NCI-H774 (cell line): Measurements from ENCODE around the gene RARRES2.
"Not testable (repeated sequence)": the region's sequence is repeated elsewhere in the genome, so short reads cannot be mapped to it uniquely, and the experiment has no call there.

Experiments
- DNase-seq: peaks from one replicate; lab custom pipeline; 2025; lab: John Stamatoyannopoulos, UW

RARRES2 gene

DNA sequence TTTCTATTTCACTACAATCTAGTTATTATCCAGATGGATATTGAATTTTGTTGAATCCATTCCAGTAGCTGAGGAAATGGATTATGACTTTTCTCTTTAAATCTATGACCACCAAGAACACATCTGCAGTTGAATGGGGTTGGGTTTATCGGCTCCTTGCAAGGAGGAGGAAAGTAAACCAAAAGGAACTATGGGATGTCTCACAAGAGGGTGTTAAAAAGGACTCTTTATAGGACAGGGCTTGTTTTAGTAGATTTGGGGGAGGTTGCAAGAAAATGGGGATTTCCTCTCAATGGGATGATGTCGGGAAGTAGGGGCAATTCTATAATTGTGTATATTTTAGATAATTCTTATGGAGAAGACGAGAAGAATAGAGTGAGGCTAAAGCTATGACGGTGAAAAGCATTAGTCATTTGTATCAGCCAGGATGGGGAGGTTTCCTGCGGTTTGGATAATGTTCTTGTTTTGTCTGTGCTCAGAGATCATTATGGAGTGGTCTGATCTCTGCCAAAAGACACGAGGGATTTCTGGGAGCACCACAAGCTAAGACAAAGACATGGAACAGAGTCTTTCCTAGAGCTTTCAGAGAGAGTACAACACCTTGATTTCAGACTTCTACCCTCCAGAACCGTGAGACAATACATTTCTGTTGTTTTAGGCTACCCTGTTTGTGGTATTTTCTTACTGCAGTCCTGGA lies 23.5 kb downstream of the RARRES2 start:
- DNase-seq, result no peak

DNA sequence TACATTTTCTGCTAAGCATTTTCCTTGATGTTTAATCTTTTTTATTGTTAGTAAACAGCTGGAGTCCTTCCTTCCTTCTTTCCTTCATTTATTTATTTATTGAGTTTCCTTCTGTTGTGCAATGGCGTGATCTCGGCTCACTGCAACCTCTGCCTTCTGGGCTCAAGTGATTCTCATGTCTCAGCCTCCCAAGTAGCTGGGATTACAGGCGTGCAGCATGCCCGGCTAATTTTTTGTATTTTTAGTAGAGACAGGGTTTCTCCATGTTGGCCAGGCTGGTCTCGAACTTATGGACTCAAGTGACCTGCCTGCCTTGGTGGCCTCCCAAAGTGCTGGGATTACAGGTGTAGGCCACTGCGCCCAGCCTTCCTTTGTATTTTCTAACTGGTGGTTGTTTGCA lies 24.4 kb downstream of the RARRES2 start:
- not testable (repeated sequence) for DNase-seq

DNA sequence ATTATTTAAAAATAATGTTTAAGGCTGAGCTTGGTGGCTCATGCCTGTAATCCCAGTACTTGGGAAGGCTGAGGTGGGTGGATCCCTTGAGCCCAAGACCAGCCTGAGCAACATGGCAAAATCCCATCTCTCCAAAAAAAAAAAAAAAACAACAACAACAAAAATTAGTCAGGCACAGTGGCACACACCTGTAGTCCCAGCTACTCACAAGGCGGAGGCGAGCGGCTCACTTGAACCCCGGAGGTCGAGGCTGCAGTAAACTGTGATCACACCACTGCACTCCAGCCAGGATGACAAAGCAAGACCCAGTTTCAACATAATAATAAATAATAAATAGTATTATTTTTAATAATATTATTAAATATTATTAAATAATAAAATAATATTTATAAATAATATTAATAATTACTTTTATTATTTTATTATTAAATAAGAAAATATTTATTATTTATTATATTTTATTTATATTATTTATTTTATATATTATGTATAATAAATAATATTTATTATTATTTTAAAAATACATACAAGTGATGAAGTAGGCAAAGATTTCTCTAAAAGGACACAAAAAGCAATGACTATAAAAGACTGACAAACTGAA lies 26.7 kb downstream of the RARRES2 start:
- no peak for DNase-seq

DNA sequence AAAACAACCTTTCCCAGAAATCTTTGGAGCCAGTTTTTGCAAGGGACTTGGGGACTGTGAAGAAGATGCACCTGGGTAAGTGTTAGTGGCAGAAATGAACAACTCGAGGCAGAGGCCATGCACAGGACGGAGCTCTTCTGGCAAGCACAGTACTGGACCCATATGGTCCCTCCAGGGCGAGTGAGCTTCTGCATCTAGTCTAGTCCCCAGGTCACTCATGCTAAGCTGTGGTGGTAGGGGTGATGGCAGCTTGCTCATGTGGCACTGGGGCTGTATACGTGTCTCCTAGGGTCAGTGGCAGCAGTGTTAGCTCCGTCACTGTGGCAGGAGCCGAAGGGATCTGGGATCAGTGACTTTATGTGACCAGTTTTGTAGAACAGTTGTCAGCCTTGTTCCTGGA lies 27.6 kb downstream of the RARRES2 start:
- no peak for DNase-seq

- no peak for DNase-seq
Measured at GRCh38 chr7:150313367-150313809, 28.0 kb downstream of the RARRES2 start.

- DNase-seq, result not testable (repeated sequence)
Measured at GRCh38 chr7:150312649-150313366, 28.6 kb downstream of the RARRES2 start.

GRCh38 chr7:150311711-150312110 lies 29.7 kb downstream of the RARRES2 start:
- DNase-seq, result no peak

- no peak for DNase-seq
Measured at GRCh38 chr7:150311146-150311545, 30.3 kb downstream of the RARRES2 start.

GRCh38 chr7:150308575-150308974 lies 32.9 kb downstream of the RARRES2 start:
- no peak for DNase-seq

GRCh38 chr7:150307904-150308303 lies 33.5 kb downstream of the RARRES2 start:
- DNase-seq, result no peak

DNA sequence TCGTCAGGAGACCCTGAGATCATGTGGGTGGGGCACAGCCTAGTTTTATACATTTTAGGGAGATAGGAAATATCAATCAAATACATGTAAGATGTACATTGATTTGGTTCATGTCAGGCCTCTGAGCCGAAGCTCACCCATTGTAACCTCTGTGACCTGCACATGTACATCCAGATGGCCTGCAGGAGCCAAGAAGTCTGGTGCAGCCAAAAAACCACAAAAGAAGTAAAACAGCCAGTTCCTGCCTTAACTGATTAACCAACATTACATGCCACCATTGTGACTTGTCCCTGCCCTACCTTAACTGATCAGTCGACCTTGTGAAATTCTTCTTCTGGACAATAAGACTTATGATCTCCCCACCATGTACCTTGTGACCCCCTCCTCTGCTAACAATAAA lies 34.3 kb downstream of the RARRES2 start:
- DNase-seq, result no peak

- DNase-seq, result not testable (repeated sequence)
Measured at GRCh38 chr7:150306377-150306776, 35.1 kb downstream of the RARRES2 start.

DNA sequence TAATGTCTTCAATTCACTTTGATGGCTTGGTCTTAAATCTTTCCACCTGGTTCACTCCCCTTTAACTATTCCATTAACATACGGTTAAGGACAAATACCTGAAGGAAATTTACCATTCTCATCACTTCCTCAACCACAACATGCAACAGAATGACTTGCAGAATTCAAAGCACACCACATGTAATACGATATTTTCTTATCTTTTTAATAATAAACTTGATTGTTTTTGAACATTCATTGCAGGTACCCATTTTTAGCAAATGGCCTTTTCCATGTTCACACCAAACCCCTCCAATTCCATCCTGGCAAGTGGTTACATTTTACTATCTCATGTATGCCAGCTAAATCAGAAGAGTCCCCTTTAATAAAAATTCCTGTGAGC lies 35.5 kb downstream of the RARRES2 start:
- DNase-seq, result not testable (repeated sequence)

GRCh38 chr7:150305259-150305902 lies 36.0 kb downstream of the RARRES2 start:
- not testable (repeated sequence) for DNase-seq

GRCh38 chr7:150304499-150305258 lies 36.8 kb downstream of the RARRES2 start:
- DNase-seq, result not testable (repeated sequence)

DNA sequence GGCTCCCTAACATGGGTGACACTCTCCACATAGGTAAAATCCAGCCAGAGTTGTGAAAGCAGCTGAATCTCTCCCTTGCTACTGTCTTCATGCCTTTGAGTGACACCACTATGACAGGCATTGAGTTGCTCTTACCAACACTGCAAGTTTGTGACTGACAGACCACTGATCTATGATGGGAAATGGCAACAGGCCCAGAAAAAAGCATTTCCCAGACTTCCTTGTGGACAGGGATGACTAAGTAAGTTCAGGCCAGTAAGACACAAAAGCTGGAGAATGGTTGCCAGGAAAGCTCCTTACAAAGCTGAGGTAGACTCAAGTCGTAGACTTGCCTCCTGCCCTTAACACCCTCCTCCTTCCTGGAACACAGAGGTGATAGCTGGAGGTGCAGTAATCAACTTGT lies 38.5 kb downstream of the RARRES2 start:
- not testable (repeated sequence) for DNase-seq

GRCh38 chr7:150297978-150298377 lies 43.5 kb downstream of the RARRES2 start:
- not testable (repeated sequence) for DNase-seq

DNA sequence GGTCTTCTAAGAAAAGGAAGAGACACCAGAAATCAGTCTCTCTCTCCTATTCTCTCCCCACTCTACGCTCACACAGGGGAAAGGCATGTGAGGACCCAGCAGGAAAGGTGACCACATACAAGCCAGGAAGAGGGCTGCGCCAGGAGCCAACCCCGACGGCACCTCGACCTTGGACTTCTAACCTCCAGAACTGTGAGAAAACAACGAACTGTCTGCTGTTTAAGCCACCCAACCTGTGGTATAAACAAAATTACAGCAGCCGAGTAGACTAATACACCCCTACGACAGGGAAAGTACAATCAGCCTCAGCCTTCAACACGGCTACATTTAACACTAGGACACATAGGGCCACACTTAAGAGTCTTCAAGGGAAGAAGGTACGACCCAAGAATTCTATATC lies 44.6 kb downstream of the RARRES2 start:
- DNase-seq, result not testable (repeated sequence)

- DNase-seq, result not testable (repeated sequence)
Measured at GRCh38 chr7:150295614-150296013, 45.8 kb downstream of the RARRES2 start.

DNA sequence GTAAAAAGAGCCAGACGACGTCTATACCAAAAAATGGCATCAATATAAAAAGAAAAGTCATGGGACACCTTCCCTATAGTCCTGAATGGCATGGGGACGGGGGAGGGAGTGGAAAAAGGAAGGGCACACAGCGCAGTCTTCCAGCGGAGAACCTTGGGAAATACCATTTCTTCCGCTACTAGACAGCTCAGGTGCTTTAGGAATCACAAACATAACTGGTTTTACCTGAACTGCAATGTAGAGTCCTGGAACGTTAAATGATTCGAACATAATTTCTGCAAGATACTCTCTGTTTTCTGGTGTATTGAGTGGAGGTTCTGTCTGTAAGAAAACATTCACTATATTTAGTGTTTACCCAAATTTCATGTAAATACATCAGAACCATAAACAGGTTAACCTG lies 46.4 kb downstream of the RARRES2 start:
- DNase-seq, result not testable (repeated sequence)

- DNase-seq, result not testable (repeated sequence)
Measured at GRCh38 chr7:150290317-150290716, 51.1 kb downstream of the RARRES2 start.

GRCh38 chr7:150288816-150289215 lies 52.6 kb downstream of the RARRES2 start:
- not testable (repeated sequence) for DNase-seq
